ENCODE measurements around the gene TRAP1.
"Not testable (repeated sequence)": the region's sequence is repeated elsewhere in the genome, so short reads cannot be mapped to it uniquely, and the experiment has no call there.

Gene TRAP1

DNA sequence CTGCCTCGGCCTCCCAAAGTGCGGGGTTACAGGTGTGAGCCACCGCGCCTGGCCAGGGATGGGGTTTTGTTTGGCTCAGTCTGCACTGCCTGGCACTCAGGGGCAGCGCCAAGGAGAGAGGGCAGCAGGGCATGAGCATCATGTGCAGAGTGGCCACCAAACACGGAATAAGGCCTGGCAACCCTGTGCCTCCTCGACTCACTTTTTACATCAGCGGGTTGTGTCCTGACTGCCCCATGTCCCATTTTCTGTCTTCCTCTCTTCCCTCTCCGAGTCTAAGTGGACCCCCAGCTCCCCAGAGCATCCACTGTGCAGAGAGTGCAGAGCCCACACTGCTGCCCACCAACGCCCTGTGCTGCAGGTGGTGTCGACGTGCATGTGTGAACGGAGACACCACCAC lies 18.2 kb upstream of the TRAP1 start:
- DNase-seq = no peak

DNA sequence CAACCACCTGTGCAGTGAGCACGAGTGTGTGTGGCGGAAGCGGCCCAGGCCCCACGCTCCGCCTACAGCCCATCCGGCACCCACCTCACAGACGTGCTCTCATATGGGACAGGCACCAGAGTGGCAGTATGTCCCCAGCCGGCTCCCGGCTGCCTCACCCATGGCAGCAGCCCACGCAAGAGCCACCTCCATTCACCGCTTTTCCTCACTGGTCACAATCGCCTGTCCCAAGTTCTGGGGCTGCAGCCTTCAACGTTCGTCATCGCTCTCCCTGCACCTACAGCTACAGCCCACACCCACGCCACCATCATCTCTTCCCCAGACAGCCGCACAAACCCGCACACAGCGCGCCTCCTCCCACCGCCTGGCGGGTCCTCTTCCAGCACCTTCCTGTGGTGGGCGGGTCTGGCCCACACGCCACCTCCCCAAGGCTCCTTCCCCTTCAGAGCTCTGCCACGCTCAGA lies 17.5 kb upstream of the TRAP1 start:
- no peak for DNase-seq

GRCh38 chr16:3734084-3734757 lies 16.9 kb upstream of the TRAP1 start:
- DNase-seq = no peak

- no peak for DNase-seq
These were observed 14.8 kb upstream of the TRAP1 start for GRCh38 chr16:3732171-3732570.

DNA sequence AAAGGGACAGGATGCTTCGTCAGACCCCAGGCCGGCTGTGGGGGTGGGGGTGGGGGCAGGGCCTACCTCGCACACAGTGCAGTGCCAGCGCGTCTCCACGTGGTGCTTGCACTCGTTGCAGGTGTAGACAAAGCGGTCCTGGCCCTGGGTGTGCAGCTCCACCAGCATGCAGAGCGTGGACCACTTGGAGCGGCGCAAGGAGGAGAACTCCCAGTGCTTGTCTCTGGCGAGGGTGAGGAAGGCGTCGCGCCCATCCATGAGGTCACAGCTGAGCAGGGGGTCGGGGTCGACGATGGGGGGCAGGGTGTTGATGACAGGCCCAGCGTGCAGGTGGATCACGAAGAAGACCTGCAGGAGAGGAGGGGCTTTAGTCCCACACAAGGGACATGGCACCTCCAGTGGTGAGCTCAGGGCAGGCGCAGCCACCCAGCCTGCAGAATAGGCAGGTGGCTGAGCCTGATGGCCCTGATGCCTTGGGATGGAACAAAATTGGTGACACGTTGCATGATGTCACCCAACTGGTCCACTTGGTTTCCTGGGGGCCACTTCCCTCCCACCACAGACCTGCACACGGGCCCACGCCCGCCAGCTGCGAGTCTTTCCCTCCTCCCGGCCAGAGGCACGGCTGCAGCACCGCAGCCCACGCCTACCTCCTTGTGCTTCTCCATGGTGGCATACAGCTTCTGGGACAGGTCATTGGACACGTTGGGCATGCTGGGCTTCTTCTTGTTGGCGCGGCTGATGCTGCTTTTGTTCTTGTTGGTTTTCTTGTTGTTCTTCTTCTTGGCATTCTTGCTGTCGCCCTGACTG lies 14.0 kb upstream of the TRAP1 start:
- DNase-seq = no peak

DNA sequence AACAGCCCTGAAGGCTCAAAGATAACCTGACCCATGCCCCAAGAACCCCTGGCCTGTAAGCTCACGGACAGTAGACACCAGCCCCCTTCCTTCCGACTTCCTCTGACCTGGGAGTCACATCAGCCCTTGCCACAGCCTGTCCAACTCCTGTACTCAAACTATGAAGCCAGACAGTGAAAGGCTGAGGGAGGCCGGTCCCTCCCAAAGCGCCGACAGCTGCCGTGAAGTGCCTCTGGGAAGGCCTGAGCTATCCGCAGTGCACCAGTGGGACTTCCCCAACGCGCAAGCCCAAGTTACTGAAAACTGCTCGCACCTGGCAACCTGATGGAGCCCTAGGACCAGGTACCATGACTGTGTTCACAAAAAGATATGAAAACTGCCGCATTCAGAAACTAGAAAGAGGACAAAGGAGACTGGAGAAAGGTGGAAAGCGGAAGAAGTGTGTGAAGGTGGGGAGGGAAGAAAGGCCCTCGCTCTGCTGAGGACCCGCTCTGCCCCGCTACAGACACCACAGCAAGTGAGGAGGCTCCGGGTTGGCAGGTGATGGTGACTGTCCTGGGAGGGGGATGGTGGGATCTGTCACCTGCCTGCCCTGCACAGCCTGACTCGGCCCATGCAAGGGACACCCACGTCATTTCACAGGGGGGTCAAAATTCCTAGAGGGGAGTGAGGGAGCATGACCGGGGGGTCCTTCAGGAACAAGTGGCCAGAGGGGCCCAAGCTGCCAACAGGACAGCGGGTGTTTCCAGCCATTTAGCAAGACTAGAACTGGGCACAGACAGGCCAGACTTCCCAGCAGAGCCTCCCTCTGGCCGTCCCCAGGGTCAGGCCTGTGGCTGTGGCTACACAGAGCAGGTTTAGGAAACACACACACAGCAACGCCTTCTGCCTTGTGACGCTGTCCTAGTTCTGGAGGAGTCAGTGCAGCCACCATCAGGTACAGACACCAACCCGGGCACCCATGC lies 13.1 kb upstream of the TRAP1 start:
- DNase-seq = no peak

- no peak for DNase-seq
These were observed 12.1 kb upstream of the TRAP1 start for GRCh38 chr16:3729161-3730112.

DNA sequence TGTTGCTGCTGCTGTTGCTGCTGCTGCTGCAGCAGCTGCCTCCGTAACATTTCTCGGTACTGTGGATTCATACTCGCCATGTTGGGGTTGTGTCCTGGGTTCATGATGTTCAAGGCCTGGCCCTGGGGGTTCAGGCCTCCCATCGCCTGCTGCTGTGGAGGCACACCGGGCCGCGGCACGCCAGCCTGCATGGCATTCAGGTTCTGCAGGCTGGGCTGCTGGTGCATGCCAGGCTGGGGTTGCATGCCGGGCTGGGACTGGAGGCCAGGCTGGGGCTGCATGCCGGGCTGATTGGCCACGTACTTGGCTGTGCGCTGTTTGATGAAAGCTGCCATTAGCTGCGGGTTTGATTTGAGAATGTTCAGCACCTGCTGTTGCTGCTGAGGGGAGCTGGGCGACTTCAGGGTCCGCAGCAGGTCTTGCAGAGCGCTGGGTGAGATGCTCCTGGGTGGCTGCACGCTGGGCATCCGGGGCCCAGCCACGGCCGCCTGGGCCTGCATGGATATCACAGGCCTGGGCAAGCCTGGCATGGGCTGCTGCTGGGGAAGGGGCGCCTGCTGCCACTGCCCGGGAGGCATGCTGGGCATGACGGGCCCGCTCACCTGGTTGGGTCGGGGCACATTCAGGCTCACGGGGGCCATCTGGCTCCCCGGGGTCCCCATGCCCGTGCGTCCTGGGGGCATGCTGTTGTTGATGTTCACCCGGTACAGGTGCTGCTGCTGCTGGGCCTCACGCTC lies 11.3 kb upstream of the TRAP1 start:
- no peak for DNase-seq

DNA sequence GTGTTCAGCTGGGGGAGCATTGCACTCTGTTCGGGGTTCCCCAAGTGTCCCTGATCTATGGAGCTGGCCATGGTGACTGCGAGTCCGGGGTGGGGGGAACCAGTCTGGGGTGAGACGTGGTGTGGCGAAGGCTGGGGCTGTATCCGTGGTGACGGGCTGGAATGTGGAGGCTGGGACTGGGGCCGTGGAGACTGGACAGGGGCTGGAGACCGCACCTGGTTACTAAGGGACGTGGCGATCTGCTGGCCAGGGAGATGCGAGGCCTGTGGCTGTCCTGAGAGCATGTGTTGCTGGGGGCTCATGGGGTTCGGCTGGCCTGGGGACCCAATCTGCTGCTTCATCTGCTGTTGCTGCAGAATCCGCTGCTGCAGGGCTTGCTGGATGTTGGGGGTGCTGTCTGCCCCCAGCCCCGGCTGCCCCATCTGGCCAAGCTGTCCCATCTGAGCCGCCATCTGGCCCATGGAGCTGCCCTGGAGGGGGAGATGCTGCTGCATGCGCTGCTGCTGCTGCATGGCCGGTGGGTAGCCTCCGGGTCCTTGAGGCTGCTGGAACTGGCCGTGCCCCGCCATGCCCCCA lies 10.6 kb upstream of the TRAP1 start:
- DNase-seq = no peak

DNA sequence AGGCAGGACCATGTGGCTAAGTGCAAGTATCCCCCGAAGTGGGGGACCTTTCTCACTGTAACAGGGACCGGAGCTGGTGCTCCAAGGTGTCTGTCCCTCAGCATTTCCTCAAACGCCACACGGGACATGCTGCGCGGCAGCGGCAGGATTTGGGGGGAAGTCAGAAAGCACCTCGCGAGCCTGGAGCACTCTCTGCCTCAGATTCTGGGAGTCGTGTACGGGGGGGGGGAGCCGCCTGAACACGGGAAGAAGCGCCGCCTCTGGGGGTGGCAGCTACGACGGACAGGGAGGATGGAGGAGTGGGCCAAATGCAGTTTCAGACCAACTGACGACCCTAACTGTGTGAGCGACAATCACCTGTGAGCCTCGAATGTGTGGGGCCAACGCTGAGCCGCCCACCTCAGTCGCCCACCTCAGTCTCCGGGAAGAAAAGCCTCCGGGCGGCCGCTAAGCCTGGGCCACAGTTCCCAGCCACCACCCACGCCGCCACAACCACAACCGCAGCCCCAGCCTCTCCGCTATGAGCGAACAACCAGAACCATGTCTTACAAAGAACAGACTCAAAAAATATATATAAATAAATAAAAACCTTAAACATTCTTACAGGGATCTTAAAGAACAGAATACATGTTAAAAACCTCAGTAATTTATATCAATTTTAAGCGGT lies 8.8 kb upstream of the TRAP1 start:
- no peak for DNase-seq

DNA sequence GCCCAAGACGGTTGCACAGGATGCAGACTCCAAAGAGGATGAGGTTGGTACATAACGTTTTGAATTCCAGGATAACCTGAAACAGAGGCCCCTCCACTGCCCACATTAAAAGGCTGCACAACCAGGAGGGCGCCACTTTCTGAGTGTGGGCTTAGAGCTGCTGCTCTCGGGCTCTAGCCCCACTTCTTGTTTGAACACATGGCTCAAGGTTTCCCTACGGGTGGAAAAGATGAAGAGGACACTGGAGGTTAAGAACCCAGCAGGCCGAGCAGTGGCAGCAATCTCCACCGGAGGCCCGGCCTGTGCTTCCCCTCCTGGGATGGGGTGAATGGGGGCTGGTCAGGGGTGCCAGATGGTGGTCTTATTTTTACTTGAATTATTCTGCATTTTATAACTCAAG lies 8.0 kb upstream of the TRAP1 start:
- no peak for DNase-seq

DNA sequence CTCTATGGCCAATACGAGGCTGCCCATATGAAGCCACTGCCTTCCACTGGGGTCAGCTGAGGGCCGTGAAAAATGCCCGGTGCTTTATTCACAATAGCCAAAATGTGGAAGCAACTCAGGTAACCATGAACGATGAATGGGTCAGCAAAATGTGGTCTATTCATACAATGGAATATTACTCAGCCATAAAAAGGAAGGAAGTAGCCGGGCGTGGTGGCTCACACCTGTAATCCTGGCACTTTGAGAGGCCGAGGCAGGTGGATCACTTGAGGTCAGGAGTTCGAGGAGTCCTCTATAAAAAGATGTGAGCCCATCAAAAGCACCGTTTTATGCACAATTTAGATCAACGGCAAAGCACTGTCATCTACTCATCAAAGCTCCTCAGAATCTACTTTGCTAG lies 5.2 kb upstream of the TRAP1 start:
- DNase-seq = no peak

GRCh38 chr16:3720418-3720817 lies 3.1 kb upstream of the TRAP1 start:
- DNase-seq = no peak

- DNase-seq = no peak
These were observed 1.3 kb upstream of the TRAP1 start for GRCh38 chr16:3718628-3719027.

- no peak for DNase-seq
These were observed 681 bp upstream of the TRAP1 start for GRCh38 chr16:3718019-3718391.

- DNase-seq = peak; percentile 47
These were observed 491 bp downstream of the TRAP1 start for GRCh38 chr16:3716831-3717234.

GRCh38 chr16:3715430-3715829 lies 1.9 kb downstream of the TRAP1 start:
- no peak for DNase-seq

DNA sequence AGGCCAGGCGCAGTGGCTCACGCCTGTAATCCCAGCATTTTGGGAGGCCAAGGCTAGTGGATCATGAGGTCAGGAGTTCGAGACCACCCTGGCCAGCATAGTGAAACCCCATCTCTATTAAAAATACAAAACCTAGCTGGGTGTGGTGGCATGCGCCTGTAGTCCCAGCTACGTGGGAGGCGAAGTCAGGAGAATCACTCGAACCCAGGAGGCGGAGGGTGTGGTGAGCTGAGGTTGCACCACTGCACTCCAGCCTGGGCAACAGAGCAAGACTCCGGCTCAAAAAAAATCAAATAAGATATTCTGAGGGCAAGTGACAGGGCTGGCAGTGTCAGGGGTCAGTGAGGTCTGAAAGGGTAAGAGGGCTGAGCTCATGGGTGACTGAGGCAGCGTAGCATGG lies 2.9 kb downstream of the TRAP1 start:
- DNase-seq = not testable (repeated sequence)

GRCh38 chr16:3713587-3714242 lies 3.6 kb downstream of the TRAP1 start:
- no peak for DNase-seq

GRCh38 chr16:3712861-3713372 lies 4.4 kb downstream of the TRAP1 start:
- no peak for DNase-seq
